ENCODE measurements around the gene GNG11. TPM values are rescaled to one million over a fixed set of nuclear protein-coding genes. Genes with fewer than 3 reads are reported as not detected.

GNG11 gene
- polyA plus RNA-seq, 1 donor (not counting 4 experiments of a cell fraction or from before 2014, with no cell fraction given): 1.0 TPM

DNA sequence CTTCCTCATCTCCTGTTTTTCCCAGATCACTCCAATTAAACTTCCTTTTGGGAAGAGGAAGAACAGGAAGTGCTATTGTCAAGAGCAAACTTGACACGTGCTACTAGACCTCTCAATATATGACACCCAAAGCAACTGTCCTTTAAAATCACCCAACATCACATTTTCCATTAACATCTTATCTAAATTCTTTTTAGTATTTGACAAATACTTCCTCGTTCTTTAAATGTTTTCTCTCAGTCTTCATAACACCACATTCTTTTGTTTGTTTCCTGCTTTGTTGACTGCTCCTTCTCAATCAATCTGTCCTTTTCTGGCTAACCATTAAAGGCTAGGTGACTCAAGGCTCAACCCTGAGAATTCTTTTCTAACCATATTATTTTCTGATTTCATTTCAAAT, 23.9 kb upstream of the GNG11 start:
- Histone ChIP-seq H3K4me3 (ENCODE audit: control insufficient read depth in 2 of 3, extremely low read depth in 1 of 3, insufficient read depth in 2 of 3, low read depth in 1 of 3, low read length in 3 of 3) (no peak overlapping the region), H3K9me3 (ENCODE audit: control insufficient read depth, low read depth, low read length) (no peaks in the 10 kb centered on the region), H3K9ac (ENCODE audit: control insufficient read depth, extremely low read depth, insufficient read depth, low read length) (no peak overlapping the region), H3K4me1 (ENCODE audit: control insufficient read depth, extremely low read depth, insufficient read depth, low read length) (peaks cover 3% of the 10 kb centered on the region), H3K27me3 (ENCODE audit: control insufficient read depth, extremely low read depth, insufficient read depth, low read length) (no peaks in the 10 kb centered on the region), H4K20me1 (ENCODE audit: control insufficient read depth, extremely low read depth, insufficient read depth, low read length) (no peaks in the 10 kb centered on the region), H2AFZ (ENCODE audit: control insufficient read depth, low read length) (no peak overlapping the region), H3K27ac (ENCODE audit: control insufficient read depth, insufficient read depth, low read length) (no peak overlapping the region), H3K4me2 (ENCODE audit: control insufficient read depth, extremely low read depth, insufficient read depth, low read depth, low read length) (no peak overlapping the region), H3K9me1 (ENCODE audit: control insufficient read depth, extremely low read depth, insufficient read depth, low read length) (no peaks in the 10 kb centered on the region), H3K36me3 (ENCODE audit: control insufficient read depth in 2 of 2, extremely low read depth in 1 of 2, insufficient read depth in 2 of 2, low read length in 2 of 2) (no peaks in the 10 kb centered on the region), H3K79me2 (ENCODE audit: control insufficient read depth, insufficient read depth, low read length) (no peaks in the 10 kb centered on the region)
- no peak for TF ChIP-seq EZH2 (IDR thresholded peaks at IDR 0.05; ENCODE audit: low read length)
- TF ChIP-seq, protein P1, sequence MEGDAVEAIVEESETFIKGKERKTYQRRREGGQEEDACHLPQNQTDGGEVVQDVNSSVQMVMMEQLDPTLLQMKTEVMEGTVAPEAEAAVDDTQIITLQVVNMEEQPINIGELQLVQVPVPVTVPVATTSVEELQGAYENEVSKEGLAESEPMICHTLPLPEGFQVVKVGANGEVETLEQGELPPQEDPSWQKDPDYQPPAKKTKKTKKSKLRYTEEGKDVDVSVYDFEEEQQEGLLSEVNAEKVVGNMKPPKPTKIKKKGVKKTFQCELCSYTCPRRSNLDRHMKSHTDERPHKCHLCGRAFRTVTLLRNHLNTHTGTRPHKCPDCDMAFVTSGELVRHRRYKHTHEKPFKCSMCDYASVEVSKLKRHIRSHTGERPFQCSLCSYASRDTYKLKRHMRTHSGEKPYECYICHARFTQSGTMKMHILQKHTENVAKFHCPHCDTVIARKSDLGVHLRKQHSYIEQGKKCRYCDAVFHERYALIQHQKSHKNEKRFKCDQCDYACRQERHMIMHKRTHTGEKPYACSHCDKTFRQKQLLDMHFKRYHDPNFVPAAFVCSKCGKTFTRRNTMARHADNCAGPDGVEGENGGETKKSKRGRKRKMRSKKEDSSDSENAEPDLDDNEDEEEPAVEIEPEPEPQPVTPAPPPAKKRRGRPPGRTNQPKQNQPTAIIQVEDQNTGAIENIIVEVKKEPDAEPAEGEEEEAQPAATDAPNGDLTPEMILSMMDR (optimal IDR thresholded peaks at IDR 0.05 in 1 of 3, IDR thresholded peaks at IDR 0.05 in 1 of 3, conservative IDR thresholded peaks at IDR 0.05 in 1 of 3; ENCODE audit: extremely low read depth in 1 of 3, insufficient read depth in 2 of 3, low read length in 3 of 3): no peak
- dilution Hi-C loops (cut with MboI; ENCODE audit: extremely low pct_ligation_motif_present, low sequenced_read_pairs): no loop called here
- FAIRE-seq (no peak), DNase-seq (ENCODE audit: low read depth, low spot score) (no peak)

DNA sequence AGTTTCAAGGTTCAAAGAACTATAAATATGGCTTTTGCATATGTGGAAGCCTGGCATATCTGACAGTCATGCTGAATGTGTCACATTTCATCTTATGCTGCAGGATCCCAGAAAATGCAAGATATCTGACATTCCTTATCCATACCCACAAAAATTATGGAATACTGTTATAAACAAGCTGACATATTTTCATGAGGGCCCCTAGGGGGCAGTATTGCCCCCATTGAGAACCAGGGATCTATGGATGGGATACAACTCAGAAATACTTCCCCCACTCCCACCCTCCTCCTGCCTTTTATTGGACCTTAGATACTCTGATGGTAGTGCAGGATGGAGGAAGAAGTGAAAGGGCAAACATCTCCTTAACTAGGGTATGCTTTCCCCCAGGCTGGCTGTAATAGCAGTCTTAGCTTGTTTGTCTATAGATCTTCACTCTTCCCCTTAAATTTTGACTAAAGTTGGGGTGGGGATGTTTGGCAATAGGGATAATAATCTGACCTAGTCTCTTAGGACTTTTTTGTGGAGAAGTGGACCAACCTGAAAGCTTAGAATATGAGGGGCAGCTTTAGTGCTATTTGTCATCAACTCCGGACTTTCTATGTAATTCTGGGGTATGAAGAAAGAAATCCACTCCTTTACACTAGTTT, 18.6 kb upstream of the GNG11 start:
- no peak for TF ChIP-seq EZH2 (IDR thresholded peaks at IDR 0.05; ENCODE audit: low read length)
- TF ChIP-seq, protein P1 (optimal IDR thresholded peaks at IDR 0.05 in 1 of 3, IDR thresholded peaks at IDR 0.05 in 1 of 3, conservative IDR thresholded peaks at IDR 0.05 in 1 of 3; ENCODE audit: extremely low read depth in 1 of 3, insufficient read depth in 2 of 3, low read length in 3 of 3): peak; percentile 55 to 76 (median 70)
- no peaks in the 10 kb centered on the region for H3K79me2 ChIP-seq (ENCODE audit: control insufficient read depth, insufficient read depth, low read length)
- no peaks in the 10 kb centered on the region for H3K9me3 ChIP-seq (ENCODE audit: control insufficient read depth, low read depth, low read length)
- H3K27ac ChIP-seq (ENCODE audit: control insufficient read depth, insufficient read depth, low read length): no peak overlapping the region
- H3K9me1 ChIP-seq (ENCODE audit: control insufficient read depth, extremely low read depth, insufficient read depth, low read length): no peaks in the 10 kb centered on the region
- no peaks in the 10 kb centered on the region for H3K27me3 ChIP-seq (ENCODE audit: control insufficient read depth, extremely low read depth, insufficient read depth, low read length)
- dilution Hi-C loops (cut with MboI; ENCODE audit: extremely low pct_ligation_motif_present, low sequenced_read_pairs): no loop called here
- FAIRE-seq (peak; percentile 23), DNase-seq (ENCODE audit: low read depth, low spot score) (no peak)
- H3K9ac ChIP-seq (ENCODE audit: control insufficient read depth, extremely low read depth, insufficient read depth, low read length): no peak overlapping the region
- H4K20me1 ChIP-seq (ENCODE audit: control insufficient read depth, extremely low read depth, insufficient read depth, low read length): no peaks in the 10 kb centered on the region
- H3K4me2 ChIP-seq (ENCODE audit: control insufficient read depth, extremely low read depth, insufficient read depth, low read depth, low read length): no peak overlapping the region
- no peak overlapping the region for H3K4me3 ChIP-seq (ENCODE audit: control insufficient read depth in 2 of 3, extremely low read depth in 1 of 3, insufficient read depth in 2 of 3, low read depth in 1 of 3, low read length in 3 of 3)
- no peaks in the 10 kb centered on the region for H3K4me1 ChIP-seq (ENCODE audit: control insufficient read depth, extremely low read depth, insufficient read depth, low read length)
- H2AFZ ChIP-seq (ENCODE audit: control insufficient read depth, low read length): no peak overlapping the region
- H3K36me3 ChIP-seq (ENCODE audit: control insufficient read depth in 2 of 2, extremely low read depth in 1 of 2, insufficient read depth in 2 of 2, low read length in 2 of 2): no peaks in the 10 kb centered on the region

All from keratinocyte (primary cell).